GM21717 (cell line): ENCODE data around the gene RNF141.

Experiments
- ATAC-seq: cut with Tn5 transposase; IDR thresholded peaks from one replicate; pipeline ENCODE4 v1.9.1; 2021; ENCODE audit warnings: mild to moderate bottlenecking, moderate library complexity; ENCODE audit not compliant: unreplicated experiment

Gene RNF141

GRCh38 chr11:10484461-10485180 lies 56.4 kb downstream of the RNF141 start:
- no peak for ATAC-seq

DNA sequence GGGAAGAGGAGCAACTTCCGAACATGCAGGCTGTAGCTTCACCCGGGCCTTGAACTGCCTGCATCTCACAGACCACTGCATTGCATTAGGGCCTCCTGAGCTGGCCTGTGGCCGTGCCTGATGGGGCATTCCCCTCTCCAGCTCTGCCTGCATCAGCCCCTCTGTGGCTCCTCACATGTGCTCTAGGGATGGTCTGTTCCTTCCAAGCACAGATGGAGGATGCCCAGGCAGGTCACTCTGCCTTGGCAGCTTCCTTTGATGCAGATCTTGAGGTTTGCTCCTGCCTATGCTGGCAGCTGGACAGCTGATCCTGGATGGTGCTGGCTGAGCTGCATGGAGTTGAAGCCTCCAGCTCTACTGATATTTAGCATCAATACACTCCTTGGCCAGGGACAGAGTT lies 57.4 kb downstream of the RNF141 start:
- ATAC-seq = no peak

DNA sequence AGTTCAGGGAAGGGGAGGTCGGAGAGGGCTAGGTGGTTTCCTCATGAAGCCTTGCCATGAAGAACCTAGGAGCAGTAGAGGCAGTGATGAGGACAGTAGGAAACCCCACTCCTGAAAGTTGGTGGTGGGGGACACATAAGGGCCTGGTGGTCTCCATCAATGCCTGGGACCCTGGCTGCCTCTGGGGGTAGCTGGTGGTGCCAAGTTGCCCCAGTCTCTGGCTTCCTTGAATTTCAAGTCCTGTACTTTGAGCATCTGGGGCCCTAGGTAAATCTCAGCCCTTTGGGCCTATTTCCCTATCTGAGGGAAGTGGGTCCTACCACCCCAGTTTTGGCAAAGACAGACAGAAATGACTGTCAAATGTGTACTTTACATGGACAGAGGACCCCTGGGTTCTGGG lies 57.8 kb downstream of the RNF141 start:
- ATAC-seq = no peak

DNA sequence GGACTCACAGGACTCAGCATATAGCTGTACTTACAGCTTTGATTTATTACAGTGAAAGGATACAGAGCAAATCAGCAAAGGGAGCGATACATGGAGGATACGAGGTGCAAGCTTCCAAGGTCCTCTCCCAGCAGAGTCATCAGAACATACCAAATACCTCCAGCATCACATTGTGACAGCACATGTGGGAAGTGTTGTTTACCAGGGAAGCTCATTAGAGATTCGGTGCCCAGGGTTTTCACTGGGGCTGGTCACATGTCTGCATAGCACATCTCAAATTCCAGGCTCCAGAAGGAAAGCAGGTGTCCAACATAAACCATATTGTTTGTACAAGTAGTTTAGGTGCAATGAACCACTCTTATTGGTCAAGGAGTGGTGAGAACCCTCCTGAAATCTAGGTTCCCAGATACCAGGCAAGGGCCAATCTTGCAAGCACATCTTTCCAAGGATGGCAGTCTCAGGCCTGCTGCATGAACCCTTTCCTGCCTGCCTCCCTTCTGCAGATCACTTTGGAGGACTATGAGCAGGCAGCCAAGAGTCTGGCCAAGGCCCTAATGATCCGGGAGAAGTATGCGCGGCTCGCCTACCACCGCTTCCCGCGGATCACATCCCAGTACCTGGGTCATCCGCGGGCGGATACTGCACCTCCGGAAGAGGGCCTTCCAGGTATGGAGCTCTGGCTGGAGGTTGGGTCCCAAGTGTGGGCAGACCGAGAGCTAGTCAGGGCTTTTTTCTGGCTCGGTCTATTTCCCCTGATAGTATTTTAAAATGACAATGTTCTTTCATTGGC lies 59.2 kb downstream of the RNF141 start:
- no peak for ATAC-seq

GRCh38 chr11:10480760-10481159 lies 60.2 kb downstream of the RNF141 start:
- ATAC-seq = no peak

DNA sequence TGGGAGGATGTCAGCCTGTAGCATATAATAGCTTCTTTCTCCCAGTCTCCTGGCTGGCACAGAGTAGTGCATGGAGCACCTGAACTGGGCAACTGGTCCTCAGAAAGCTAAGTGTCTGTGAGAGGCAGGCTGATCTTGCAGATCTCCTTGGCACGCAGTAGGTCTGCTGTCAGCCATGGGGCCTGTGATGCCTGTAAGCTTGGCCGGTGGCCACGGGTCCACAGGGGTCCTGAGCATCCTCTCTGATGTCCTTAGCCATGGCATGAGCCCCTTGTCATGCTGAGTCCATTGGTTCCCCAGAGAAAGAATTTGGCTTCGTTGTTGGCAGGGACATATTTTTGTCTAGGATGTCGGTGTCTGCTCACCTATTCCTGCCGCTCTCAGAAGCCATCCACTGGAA lies 61.0 kb downstream of the RNF141 start:
- ATAC-seq = no peak

DNA sequence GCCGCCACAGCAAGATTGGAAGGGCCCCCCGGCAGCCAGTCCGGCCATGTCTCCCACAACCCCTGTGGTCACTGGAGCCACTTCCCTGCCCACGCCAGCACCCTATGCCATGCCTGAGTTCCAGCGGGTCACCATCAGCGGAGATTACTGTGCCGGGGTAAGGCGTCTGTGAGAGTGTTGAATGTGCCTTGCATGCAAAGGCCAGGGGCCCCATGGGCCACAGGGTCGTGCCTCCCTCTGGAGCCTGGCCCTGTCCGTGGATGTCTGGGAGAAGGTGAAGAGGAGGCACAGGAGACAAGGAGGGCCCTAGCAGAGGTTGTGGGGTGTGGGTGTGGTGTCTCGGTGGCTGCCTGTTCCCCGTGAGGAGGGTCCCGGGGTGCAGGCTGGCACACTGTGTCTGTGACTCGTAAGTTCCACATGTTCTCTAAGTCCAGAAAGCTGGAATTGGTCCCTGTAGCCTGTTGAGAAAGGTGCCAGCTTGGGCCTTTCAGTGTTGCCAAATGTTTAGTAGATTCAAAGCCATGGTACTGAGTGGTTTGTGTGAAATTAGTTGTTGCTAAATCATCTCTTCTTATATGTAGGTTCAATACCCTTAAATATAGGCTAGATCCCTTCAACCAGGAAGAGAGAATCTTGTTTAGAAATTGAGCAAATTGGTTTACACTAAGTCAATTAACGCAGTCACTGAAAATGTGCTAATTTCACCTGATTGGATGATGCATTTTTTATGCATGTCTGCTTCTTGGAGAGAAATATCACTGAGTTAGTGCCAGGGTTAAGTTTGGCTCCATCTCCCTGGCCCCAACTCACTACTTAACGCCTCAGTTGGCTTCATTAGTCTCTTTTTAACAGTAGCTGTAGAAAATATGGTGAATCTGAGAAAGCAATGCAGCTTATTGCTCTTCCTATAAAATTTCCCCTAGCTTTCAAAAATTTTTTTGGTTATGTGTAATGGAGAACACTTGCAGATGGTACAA lies 62.1 kb downstream of the RNF141 start:
- no peak for ATAC-seq

GRCh38 chr11:10478066-10478465 lies 62.9 kb downstream of the RNF141 start:
- no peak for ATAC-seq

DNA sequence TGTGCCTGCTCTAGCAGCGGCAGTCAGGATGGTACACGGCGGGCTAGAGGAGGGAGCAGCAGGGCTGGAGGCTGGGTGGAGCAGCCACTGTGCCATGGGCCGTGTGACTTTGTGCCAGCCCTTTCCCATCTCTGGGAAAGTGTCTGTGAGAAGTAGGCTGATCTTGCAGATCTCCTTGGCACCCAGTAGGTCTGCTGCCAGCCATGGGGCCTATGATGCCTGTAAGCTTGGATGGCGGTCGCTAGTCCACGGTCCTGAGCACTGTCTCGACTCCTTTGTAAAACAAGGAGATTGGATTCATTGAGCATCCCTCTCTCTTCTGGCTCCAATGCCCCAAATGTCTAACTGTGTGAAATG lies 63.3 kb downstream of the RNF141 start:
- ATAC-seq = no peak

- no peak for ATAC-seq
These were observed 63.9 kb downstream of the RNF141 start for GRCh38 chr11:10476927-10477689.

DNA sequence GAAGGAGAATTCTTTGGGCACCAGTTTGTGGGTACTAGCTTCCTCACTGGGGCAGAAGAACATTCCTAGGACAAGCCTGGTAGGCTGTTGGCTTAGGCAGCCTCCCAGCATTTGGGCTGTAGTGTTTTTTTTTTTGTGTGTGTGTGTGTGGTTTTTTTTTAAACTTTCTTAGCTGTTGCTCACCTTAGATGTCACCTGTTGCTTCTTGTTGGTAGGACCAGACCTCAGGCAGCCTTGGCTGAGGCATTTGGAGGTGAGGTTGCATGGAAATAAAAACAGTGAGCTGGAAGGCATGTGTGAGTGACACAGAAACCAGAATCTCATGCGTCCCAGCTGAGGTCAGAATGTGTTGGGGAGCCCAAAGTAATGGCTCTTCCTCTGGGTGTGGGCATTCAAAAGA lies 64.6 kb downstream of the RNF141 start:
- ATAC-seq = no peak

DNA sequence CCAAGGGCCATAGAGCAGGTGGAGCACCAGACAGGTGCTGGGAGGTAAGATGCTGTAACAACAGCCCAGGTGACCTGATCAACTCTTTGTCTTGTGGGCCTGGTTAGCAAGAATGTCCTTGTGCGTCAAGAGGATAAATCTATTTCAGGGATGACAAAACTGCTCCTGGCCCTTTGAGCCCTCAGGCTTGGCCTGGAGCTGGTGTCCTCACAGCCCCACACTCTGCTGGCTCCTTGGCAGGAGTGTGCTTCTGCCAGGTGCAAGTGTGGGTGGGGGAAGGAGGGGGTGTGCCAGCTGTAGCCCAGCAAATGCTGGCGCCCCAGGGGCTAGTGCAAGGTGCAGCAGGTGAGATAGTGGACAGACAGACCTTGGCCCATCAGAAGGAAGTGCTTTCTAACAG lies 66.4 kb downstream of the RNF141 start:
- no peak for ATAC-seq

GRCh38 chr11:10473371-10473770 lies 67.6 kb downstream of the RNF141 start:
- no peak for ATAC-seq

GRCh38 chr11:10462746-10463300 lies 78.2 kb downstream of the RNF141 start:
- no peak for ATAC-seq
